ENCODE results near the gene PPME1.

PPME1 gene

GRCh38 chr11:74255741-74256375 is 84.8 kb downstream of the PPME1 start:
- TF ChIP-seq POLR2AphosphoS5 (IDR thresholded peaks at IDR 0.05; ENCODE audit: low read depth, low read length) = no peak
- TF ChIP-seq TAF1 (IDR thresholded peaks at IDR 0.05; ENCODE audit: borderline replicate concordance, insufficient read depth, low read length) = no peak
- no peak for TF ChIP-seq FOXP2 (optimal IDR thresholded peaks at IDR 0.05; ENCODE audit: borderline replicate concordance, extremely low read depth, extremely low read length, insufficient read depth)
- TF ChIP-seq SIN3A (IDR thresholded peaks at IDR 0.05; ENCODE audit: borderline replicate concordance, insufficient read depth, low read length) = no peak
- TF ChIP-seq REST (IDR thresholded peaks at IDR 0.05; ENCODE audit: insufficient read depth in 1 of 2, low read depth in 2 of 2, low read length in 2 of 2) = no peak

- TF ChIP-seq POLR2AphosphoS5 (IDR thresholded peaks at IDR 0.05; ENCODE audit: low read depth, low read length) (no peak), FOXP2 (optimal IDR thresholded peaks at IDR 0.05; ENCODE audit: borderline replicate concordance, extremely low read depth, extremely low read length, insufficient read depth) (no peak), TAF1 (IDR thresholded peaks at IDR 0.05; ENCODE audit: borderline replicate concordance, insufficient read depth, low read length) (no peak), REST (IDR thresholded peaks at IDR 0.05; ENCODE audit: insufficient read depth in 1 of 2, low read depth in 2 of 2, low read length in 2 of 2) (no peak), SIN3A (IDR thresholded peaks at IDR 0.05; ENCODE audit: borderline replicate concordance, insufficient read depth, low read length) (no peak)
Measured at GRCh38 chr11:74256378-74257133, 85.5 kb downstream of the PPME1 start.

DNA sequence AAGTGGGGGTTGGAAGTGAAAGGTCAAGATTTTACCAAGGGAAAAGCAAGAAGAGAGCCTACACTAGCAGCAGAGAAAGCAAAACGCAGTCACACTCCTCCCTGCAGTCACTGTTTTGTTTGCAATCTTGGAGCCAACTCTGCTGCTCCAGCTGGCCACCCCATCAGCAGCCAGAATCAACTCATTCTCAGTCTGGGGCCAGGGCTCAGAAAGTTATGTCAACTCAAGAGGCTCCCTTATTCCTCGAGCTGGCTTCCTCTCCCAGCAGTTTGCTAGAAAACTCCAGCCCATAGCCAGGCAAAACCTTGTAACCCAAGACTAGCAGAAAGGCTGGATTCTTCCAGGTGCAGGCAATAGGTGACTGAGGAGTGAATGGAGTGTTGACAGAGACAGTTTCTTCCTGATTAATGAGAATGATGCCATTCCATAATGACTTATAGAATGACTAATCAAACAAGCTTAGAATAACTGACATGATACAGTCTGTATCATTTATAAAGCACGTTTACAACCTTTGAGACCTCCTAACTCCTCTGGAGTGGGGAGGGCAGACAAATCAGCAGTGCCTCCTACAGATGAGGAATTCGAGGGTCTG is 87.0 kb downstream of the PPME1 start:
- no peak for TF ChIP-seq FOXP2 (optimal IDR thresholded peaks at IDR 0.05; ENCODE audit: borderline replicate concordance, extremely low read depth, extremely low read length, insufficient read depth)
- TF ChIP-seq TAF1 (IDR thresholded peaks at IDR 0.05; ENCODE audit: borderline replicate concordance, insufficient read depth, low read length) = no peak
- no peak for TF ChIP-seq POLR2AphosphoS5 (IDR thresholded peaks at IDR 0.05; ENCODE audit: low read depth, low read length)
- TF ChIP-seq REST (IDR thresholded peaks at IDR 0.05; ENCODE audit: insufficient read depth in 1 of 2, low read depth in 2 of 2, low read length in 2 of 2) = no peak
- TF ChIP-seq SIN3A (IDR thresholded peaks at IDR 0.05; ENCODE audit: borderline replicate concordance, insufficient read depth, low read length) = no peak

DNA sequence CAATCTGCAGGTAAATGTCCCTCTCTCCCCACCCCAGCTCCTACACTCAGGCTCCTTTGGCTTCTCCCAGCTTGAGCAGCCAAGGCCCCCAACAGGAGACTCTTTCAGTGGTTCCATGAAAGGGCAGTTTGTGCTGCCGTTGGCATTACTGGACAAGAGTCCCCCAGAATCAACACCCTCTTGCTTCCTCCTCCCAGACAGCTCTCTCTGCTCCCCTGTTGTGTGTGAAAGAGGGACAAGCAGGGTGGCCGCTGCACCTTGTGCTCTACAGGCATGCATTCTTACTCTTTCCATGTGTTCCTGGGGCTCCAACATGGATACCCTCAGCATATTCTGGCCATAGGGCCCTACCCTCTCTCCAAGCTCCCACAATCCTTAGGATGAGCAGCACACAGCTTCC is 91.6 kb downstream of the PPME1 start:
- TF ChIP-seq TAF1 (IDR thresholded peaks at IDR 0.05; ENCODE audit: borderline replicate concordance, insufficient read depth, low read length) (no peak), SIN3A (IDR thresholded peaks at IDR 0.05; ENCODE audit: borderline replicate concordance, insufficient read depth, low read length) (no peak), FOXP2 (optimal IDR thresholded peaks at IDR 0.05; ENCODE audit: borderline replicate concordance, extremely low read depth, extremely low read length, insufficient read depth) (no peak), REST (IDR thresholded peaks at IDR 0.05; ENCODE audit: insufficient read depth in 1 of 2, low read depth in 2 of 2, low read length in 2 of 2) (no peak), POLR2AphosphoS5 (IDR thresholded peaks at IDR 0.05; ENCODE audit: low read depth, low read length) (no peak)
